K562 (cell line): Measurements from ENCODE around the gene NXF1. TPM values are rescaled to one million over a fixed set of nuclear protein-coding genes. Genes with fewer than 3 reads are reported as not detected.

Source experiments
- BRD9 ChIP-seq: fragments of 450-650 bp; IDR thresholded peaks from 2 replicates; pipeline ENCODE4 v1.6.1; 2018; ENCODE audit warnings: low read depth; ENCODE audit not compliant: partially characterized antibody
- MAZ ChIP-seq, 2 experiments: fragments of 450-650 bp in 1 of 2; sonication (generic) in 1 of 2; formaldehyde crosslinking; IDR thresholded peaks in 1 of 2; conservative IDR thresholded peaks in 1 of 2; 2 replicates each; pipeline versions ENCODE4 v1.4.0 to v1.5.0; 2020; ENCODE audit warnings: mild to moderate bottlenecking in 1 of 2, missing genetic modification reagents in 1 of 2
- NCOA2 ChIP-seq, 2 experiments: fragments of 450-650 bp; IDR thresholded peaks; 2 replicates each; pipeline ENCODE4 v1.6.1; 2018; ENCODE audit warnings: mild to moderate bottlenecking in 2 of 2, moderate library complexity in 1 of 2; ENCODE audit not compliant: partially characterized antibody in 2 of 2
- RFX1 ChIP-seq: fragments of 450-650 bp; IDR thresholded peaks from 2 replicates; pipeline ENCODE4 v1.6.1; 2016; ENCODE audit warnings: mild to moderate bottlenecking, moderate library complexity
- SNIP1 ChIP-seq: fragments of 450-650 bp; IDR thresholded peaks from 2 replicates; pipeline ENCODE4 v1.7.1; 2017; ENCODE audit warnings: low read depth, mild to moderate bottlenecking
- TRIM28 ChIP-seq: fragments of 450-650 bp; IDR thresholded peaks from 2 replicates; pipeline ENCODE4 v1.6.1; 2017
- U2AF1 ChIP-seq: fragments of 200-400 bp; formaldehyde crosslinking; optimal IDR thresholded peaks from 2 replicates; pipeline ENCODE3; 2017; ENCODE audit warnings: mild to moderate bottlenecking, low read depth, low read length, moderate library complexity
- polyA plus RNA-seq, 8 experiments: library from polyadenylated mRNA; depleted of rRNA in 4 of 8; stranded (reverse) in 5 of 8; unstranded in 3 of 8; fragments of >200 nt; fragmentation: Nextera tagmentation in 2 of 8; fragmentation: Illumina TruSeq in 1 of 8; extraction: Ambion mirVana in 2 of 8; extraction: Trizol in 1 of 8; gene quantifications; 2 replicates each; pipeline versions ENCODE4 v1.2.1 to v1.2.3, GENCODE V29; 2011 to 2014; ENCODE audit warnings: inconsistent platforms in 1 of 8, missing spikeins in 1 of 8
- total RNA-seq, 7 experiments: library from RNA; depleted of rRNA in 6 of 7; stranded (reverse); fragments of >200 nt in 6 of 7; fragmentation: Illumina TruSeq in 2 of 7; extraction: Trizol in 2 of 7; gene quantifications; 2 replicates each; pipeline versions ENCODE4 v1.2.1 to v1.2.3, GENCODE V29; 2011 to 2021; ENCODE audit warnings: low replicate concordance in 1 of 7
- TF ChIP-seq, protein P1 (sequence below): sonication (generic); formaldehyde crosslinking; IDR thresholded peaks from 2 replicates; pipeline ENCODE4 v1.5.0; 2020; ENCODE audit warnings: missing genetic modification reagents
- TF ChIP-seq, protein P2 (sequence below): sonication (generic); formaldehyde crosslinking; IDR thresholded peaks from 2 replicates; pipeline ENCODE4 v1.8.1; 2023; ENCODE audit warnings: mild to moderate bottlenecking, missing genetic modification reagents
- TF ChIP-seq, protein P3 (sequence below): fragments of 200-600 bp; sonication (generic); IDR thresholded peaks from one replicate; pipeline ENCODE4 v1.6.1; 2012; ENCODE audit warnings: mild to moderate bottlenecking, low read depth, low read length, inconsistent platforms

The NXF1 gene
- total and polyA plus RNA-seq, 9 of the 15 experiments (the other 6 are each of a cell fraction or from before 2014, with no cell fraction given): 18.1 to 98.3 (median 35.8) TPM

DNA sequence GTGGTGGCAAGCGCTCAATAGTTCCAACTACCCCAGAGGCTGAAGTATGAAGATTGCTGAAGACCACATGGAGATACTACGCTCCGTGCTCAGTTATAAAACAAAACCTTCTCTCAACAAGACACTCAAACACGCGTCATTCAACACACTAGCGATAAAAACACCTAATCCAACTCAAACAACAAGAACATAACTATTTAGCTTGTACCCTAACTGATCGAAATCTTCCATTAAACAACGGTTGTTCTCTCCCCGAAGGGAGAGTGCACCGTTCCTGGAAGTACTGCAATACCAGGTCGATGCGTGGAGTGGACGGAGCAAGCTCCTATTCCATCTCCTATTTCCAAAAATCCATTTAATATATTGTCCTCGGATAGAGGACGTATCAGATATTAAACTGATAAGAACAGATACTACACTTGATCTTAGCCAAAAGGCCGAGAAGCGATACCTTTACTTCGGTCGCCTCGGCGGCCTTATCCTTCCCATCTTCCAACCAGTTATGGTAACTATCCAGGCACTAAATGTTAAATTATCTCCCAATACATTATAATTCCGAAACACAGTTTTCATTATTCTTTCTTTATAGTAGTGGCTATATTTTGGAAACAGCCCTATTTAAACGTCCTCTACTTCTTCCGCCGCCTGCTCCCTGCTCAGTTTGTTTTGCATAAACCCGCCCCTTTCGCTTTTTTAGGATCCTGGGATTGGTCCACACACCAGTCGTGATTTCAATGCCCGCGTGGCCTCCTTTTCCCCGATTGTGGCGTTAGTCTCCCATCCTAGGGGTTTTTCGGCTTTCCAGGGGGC is 36.3 kb upstream of the NXF1 start (continued):
- TF ChIP-seq, protein P1, sequence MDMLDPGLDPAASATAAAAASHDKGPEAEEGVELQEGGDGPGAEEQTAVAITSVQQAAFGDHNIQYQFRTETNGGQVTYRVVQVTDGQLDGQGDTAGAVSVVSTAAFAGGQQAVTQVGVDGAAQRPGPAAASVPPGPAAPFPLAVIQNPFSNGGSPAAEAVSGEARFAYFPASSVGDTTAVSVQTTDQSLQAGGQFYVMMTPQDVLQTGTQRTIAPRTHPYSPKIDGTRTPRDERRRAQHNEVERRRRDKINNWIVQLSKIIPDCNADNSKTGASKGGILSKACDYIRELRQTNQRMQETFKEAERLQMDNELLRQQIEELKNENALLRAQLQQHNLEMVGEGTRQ: no peak
- TF ChIP-seq U2AF1 (no peak), MAZ (CRISPR knock-in tag; conservative IDR thresholded peaks at IDR 0.05 in 1 of 2, IDR thresholded peaks at IDR 0.05 in 1 of 2) (peak; percentile 91 to 100), BRD9 (peak; percentile 96), NCOA2 (IDR thresholded peaks at IDR 0.05; ENCODE audit: partially characterized antibody in 2 of 2) (no peak), TRIM28 (no peak), RFX1 (peak; percentile 80), SNIP1 (peak; percentile 79)
- TF ChIP-seq, protein P2, sequence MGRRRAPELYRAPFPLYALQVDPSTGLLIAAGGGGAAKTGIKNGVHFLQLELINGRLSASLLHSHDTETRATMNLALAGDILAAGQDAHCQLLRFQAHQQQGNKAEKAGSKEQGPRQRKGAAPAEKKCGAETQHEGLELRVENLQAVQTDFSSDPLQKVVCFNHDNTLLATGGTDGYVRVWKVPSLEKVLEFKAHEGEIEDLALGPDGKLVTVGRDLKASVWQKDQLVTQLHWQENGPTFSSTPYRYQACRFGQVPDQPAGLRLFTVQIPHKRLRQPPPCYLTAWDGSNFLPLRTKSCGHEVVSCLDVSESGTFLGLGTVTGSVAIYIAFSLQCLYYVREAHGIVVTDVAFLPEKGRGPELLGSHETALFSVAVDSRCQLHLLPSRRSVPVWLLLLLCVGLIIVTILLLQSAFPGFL (CRISPR knock-in tag): no peak; the same call in 1 of the 2 replicates
- TF ChIP-seq, protein P3, sequence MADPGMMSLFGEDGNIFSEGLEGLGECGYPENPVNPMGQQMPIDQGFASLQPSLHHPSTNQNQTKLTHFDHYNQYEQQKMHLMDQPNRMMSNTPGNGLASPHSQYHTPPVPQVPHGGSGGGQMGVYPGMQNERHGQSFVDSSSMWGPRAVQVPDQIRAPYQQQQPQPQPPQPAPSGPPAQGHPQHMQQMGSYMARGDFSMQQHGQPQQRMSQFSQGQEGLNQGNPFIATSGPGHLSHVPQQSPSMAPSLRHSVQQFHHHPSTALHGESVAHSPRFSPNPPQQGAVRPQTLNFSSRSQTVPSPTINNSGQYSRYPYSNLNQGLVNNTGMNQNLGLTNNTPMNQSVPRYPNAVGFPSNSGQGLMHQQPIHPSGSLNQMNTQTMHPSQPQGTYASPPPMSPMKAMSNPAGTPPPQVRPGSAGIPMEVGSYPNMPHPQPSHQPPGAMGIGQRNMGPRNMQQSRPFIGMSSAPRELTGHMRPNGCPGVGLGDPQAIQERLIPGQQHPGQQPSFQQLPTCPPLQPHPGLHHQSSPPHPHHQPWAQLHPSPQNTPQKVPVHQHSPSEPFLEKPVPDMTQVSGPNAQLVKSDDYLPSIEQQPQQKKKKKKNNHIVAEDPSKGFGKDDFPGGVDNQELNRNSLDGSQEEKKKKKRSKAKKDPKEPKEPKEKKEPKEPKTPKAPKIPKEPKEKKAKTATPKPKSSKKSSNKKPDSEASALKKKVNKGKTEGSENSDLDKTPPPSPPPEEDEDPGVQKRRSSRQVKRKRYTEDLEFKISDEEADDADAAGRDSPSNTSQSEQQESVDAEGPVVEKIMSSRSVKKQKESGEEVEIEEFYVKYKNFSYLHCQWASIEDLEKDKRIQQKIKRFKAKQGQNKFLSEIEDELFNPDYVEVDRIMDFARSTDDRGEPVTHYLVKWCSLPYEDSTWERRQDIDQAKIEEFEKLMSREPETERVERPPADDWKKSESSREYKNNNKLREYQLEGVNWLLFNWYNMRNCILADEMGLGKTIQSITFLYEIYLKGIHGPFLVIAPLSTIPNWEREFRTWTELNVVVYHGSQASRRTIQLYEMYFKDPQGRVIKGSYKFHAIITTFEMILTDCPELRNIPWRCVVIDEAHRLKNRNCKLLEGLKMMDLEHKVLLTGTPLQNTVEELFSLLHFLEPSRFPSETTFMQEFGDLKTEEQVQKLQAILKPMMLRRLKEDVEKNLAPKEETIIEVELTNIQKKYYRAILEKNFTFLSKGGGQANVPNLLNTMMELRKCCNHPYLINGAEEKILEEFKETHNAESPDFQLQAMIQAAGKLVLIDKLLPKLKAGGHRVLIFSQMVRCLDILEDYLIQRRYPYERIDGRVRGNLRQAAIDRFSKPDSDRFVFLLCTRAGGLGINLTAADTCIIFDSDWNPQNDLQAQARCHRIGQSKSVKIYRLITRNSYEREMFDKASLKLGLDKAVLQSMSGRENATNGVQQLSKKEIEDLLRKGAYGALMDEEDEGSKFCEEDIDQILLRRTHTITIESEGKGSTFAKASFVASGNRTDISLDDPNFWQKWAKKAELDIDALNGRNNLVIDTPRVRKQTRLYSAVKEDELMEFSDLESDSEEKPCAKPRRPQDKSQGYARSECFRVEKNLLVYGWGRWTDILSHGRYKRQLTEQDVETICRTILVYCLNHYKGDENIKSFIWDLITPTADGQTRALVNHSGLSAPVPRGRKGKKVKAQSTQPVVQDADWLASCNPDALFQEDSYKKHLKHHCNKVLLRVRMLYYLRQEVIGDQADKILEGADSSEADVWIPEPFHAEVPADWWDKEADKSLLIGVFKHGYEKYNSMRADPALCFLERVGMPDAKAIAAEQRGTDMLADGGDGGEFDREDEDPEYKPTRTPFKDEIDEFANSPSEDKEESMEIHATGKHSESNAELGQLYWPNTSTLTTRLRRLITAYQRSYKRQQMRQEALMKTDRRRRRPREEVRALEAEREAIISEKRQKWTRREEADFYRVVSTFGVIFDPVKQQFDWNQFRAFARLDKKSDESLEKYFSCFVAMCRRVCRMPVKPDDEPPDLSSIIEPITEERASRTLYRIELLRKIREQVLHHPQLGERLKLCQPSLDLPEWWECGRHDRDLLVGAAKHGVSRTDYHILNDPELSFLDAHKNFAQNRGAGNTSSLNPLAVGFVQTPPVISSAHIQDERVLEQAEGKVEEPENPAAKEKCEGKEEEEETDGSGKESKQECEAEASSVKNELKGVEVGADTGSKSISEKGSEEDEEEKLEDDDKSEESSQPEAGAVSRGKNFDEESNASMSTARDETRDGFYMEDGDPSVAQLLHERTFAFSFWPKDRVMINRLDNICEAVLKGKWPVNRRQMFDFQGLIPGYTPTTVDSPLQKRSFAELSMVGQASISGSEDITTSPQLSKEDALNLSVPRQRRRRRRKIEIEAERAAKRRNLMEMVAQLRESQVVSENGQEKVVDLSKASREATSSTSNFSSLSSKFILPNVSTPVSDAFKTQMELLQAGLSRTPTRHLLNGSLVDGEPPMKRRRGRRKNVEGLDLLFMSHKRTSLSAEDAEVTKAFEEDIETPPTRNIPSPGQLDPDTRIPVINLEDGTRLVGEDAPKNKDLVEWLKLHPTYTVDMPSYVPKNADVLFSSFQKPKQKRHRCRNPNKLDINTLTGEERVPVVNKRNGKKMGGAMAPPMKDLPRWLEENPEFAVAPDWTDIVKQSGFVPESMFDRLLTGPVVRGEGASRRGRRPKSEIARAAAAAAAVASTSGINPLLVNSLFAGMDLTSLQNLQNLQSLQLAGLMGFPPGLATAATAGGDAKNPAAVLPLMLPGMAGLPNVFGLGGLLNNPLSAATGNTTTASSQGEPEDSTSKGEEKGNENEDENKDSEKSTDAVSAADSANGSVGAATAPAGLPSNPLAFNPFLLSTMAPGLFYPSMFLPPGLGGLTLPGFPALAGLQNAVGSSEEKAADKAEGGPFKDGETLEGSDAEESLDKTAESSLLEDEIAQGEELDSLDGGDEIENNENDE: no peak
